Stimulated activated naive CD8-positive, alpha-beta T cell treated with anti-CD3 and anti-CD28 coated beads, Interleukin-15, Interleukin-2, amounts not matched to agents 100 U/mL and 50 U/mL, for 24 hours (primary cell): ENCODE results near the gene COG6.

ENCODE experiments used
- ATAC-seq: fragments of 150-1000 bp; cut with Tn5 transposase; one replicate; pipeline ENCODE4 v1.10.0; 2021
- DNase-seq: peaks from one replicate; pipeline ENCODE4 v3.0.0; 2021

The COG6 gene

GRCh38 chr13:39655569-39656324 is at the start of gene COG6:
Gene COG6, plus strand, starts transcription at chr13:39655662. Its CDS starts 65 bp downstream, at chr13:39655727.
- DNase-seq (peak; percentile 96), ATAC-seq (peak; percentile 96)

DNA sequence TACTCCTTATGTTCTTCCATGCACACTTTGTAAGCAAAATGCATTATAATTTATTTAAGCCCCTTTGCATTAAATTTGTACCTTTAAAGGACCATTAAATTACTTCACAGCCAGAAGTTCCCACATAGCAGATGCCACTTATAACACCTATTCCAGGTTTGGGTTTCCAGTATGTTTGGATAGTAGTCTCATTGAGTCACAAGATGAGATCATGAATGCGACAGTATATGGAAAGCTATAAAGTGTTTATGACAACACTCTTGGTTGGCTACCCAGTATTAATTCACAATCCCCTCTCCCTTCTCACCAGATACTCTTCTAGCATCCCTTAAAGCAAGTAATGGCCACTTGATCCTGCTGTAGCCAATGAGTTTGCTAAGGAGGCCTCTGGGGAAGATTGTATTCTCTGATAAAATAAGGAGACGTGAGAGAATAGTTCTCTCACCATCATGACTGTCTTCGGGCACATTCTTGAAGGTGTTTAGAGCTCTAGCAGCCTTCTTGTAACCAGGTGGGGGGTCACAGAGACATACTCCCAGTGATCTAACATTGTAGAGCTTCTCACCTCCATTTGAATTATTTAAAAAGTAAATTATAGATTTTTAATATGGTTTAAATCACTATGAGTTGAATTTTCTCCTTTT is 49.7 kb upstream of the COG6 start:
- ATAC-seq (no peak), DNase-seq (no peak)

DNA sequence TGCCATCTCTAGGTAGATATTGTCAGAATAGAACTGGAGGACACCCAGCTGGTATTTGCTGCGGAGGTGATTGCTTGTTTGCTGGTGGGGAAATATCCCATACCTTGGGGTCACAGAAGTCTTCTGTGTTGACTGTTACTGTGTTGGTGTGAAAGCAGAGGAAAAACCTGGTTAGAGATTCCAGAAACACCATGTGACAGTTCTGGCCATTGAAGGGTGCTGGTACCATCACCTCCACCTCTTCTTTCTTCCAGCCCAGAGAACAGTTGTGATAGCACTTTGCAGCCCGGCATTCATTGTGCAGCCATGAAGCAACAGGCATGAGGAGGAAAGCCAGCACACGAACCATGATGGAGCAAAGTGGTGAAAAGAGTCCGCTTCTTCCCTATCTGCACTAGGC is 47.6 kb upstream of the COG6 start:
- ATAC-seq (no peak), DNase-seq (no peak)

- no peak for ATAC-seq
- DNase-seq, result peak; percentile 61
Observed at GRCh38 chr13:39612023-39612637, 43.3 kb upstream of the COG6 start.

- peak; percentile 37 for DNase-seq
- peak; percentile 68 for ATAC-seq
Observed at GRCh38 chr13:39616087-39616694, 39.3 kb upstream of the COG6 start.

DNA sequence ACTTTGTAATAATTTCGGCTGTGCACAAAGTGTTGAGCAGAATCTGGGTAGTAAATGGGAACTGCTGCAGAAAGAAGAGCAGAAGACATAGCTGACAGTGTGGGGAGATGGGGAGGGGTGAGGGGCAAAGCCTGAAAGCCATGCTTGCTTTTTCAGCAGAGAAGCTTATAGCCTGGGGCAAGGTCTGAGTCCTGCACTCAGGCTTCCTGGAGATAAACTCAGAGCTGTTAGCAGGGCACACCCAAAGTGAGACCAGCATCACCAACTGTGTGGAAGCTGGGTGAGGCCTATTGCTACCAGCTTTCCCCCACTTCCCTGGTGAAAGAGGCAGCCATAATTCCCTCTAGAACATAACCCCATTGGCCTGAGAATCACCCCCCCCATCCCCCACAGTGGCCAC is 36.9 kb upstream of the COG6 start:
- DNase-seq (no peak), ATAC-seq (no peak)

DNA sequence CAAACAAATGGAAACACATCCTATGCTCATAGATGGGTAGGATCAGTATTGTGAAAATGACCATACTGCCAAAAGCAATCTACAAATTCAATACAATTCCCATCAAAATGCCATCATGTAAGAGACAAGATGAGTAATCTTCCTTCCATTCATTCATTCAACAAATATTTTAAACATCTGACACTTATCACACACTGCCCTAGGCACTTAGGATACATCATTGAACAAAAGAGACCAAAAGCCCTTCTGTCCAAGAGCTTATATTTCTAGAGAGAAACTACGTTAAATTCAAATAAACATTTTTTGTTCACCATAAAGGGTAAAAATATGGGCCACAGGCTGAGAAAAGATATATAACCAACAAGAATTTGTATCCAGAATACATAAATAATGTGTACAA is 32.0 kb upstream of the COG6 start:
- no peak for DNase-seq
- ATAC-seq, result no peak

DNA sequence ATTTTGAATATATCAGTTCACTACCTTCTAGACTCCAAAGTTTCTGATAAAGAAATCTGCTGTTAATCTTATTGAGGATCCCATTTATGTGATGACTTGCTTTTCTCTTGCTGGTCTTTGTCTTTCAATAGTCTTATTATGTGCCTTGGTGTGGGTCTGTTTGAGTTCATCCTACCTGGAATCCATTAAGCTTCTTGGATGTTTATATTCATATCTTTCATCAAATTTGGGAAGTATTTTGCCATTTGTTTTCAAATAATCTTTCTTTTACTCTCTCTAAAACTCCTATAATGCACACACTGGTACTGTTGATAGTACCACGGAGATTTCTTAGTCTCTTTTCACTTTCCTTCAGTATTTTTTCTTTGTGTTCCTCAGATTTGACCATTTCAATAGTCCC is 24.2 kb upstream of the COG6 start:
- ATAC-seq (no peak), DNase-seq (no peak)

GRCh38 chr13:39632994-39633393 is 22.5 kb upstream of the COG6 start:
- DNase-seq, result no peak
- ATAC-seq, result no peak

DNA sequence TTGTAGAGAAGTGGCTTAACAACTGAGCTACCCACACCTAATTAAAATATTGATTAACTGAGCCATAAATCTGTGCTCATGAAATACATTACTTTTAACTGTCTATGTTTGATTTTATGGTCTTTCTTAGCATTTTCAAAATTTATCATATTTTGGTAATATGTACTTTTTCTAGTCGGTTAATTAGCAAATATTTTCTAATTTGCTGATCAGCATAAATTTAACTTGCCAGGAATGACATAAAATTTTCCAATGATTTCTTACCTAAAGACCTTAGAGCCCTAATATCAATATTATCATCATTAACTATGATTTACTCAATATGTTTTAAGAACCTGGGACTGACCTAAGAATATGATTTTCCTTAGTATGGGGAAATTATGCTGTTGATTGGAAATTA is 19.9 kb upstream of the COG6 start:
- DNase-seq (no peak), ATAC-seq (no peak)

DNA sequence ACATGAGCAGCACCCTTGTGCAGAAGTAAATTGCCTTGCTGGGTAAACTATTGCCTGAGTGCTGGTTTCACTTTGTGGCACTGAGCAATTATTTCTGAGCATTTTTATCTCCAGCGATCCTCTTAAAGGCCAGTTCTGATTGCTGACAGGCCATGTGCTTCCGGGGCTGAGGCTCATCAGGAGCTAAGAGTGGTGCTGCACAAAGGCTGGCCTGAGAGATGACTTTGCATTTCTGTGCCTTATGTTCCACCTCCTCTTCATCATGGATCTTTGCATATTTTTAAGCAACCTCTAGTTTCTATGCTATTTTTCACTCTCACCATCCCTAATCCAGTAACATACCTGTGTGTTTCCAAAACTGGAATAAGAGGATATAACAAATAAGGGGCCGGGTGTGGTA is 17.6 kb upstream of the COG6 start:
- ATAC-seq, result no peak
- no peak for DNase-seq

DNA sequence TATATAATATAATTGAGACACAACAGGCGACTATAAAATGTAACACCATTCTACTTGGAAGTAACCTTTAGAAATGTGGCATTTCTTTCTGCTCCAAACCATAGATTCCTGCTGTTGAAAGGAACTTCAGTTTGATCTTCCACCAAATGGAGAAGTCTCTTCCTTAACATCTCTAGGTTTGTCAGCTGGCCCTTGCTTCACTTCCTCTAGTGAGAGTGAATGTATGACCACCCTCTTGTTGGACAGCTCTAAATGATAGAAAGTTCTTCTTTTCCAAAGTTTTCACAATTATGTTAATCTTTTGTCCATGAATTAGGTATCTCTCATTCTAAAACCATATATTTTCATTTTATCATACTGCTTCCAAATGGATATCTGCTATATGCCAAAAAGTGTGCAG is 13.8 kb upstream of the COG6 start:
- ATAC-seq (no peak), DNase-seq (no peak)

GRCh38 chr13:39646122-39646521 is 9.3 kb upstream of the COG6 start:
- DNase-seq (no peak), ATAC-seq (no peak)

GRCh38 chr13:39655041-39655568 is 357 bp upstream of the COG6 start:
- DNase-seq, result no peak
- ATAC-seq, result no peak

GRCh38 chr13:39656325-39656677 is 839 bp downstream of the COG6 start:
- no peak for DNase-seq
- no peak for ATAC-seq

GRCh38 chr13:39663508-39663907 is 8.0 kb downstream of the COG6 start:
- DNase-seq (no peak), ATAC-seq (no peak)

DNA sequence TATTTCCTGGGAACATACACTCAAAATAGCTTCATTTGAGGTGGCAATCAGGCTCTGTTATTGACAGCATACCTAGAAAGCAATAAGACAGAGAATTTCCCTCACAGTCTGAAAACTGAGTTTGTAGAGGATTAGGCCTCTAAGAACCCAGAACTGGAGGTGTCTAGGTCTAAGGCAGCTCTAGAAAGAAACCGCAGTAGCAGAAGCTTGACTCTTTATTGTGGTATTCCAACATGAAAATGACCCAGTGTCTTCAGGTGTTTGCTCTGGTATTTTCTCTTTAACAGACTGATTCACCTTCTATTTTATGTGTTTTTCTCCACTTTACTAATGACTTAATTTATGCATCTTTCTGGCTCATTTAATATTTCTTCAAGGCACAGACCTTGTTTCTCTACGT is 8.5 kb downstream of the COG6 start:
- no peak for ATAC-seq
- DNase-seq, result no peak

DNA sequence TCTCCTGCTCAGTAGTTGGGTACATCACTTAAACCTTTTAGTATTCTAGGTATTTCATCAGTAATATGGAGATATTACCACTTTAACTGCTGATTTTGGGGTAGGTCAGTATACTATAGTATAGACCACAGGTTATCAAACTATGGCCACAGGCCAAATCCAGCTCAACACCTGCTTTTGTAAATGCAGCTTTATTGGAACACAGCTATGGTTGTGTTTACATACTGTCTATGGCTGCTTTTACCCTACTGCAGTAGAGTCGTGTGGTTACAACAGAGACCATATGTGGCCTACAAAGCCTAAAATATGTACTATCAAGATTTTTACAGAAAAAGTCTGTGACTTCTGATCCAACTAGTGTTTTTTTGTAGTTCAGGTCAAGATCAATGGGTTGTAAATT is 10.3 kb downstream of the COG6 start:
- ATAC-seq, result no peak

DNA sequence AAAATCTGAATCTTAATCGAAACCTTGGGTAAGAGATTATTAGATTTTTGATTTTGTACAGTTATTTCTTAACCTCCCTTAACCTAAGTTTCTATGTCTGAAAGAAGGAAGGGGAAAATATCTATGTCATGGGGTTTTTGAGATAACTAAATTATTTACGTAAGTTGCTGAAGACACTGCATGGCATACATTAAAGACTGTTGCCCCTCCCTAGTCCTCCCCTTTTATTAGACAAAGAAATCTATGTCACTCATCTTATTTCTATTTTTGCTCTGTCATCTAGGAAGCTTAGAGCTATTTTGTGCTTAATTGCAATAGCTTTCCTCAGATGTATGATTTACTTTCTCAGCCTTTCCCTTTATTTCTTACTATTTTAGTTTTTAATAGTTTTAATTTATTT is 15.0 kb downstream of the COG6 start:
- no peak for DNase-seq
- no peak for ATAC-seq

More for the DNA sequence above, 10.3 kb downstream of the COG6 start:
- DNase-seq, result no peak

DNA sequence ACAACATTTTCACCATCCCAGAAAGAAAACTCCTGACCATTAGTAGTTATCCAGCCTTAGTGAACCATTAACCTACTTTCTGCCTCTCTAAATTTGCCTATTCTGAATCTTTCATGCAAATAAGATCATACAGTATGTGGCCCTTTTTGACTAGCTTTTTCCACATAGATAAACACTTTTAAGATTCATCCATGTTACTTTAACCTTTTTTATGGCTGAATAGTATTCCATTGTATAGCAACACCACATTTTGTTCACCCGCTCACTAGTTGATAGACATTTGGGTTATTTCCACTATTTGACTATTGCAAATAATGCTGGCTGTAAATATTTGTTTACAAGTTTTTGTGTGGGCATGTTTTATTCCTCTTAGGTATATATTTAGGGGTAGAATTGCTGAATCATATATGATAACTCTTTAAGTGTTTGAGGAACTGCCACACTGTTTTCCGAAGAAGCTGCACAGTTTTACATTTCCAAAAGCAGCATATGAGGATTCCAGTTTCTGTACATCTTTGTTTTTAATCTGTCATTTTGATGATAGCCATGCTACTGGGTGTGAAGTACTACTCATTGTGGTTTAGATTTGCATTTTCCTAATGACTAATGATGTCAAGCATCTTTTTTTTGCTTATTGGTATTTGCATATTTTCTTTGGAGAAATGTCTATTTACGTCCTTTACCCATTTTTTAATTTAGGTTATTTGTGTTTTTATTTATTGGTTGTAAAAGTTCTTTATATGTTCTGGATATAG is 17.1 kb downstream of the COG6 start:
- ATAC-seq (peak; percentile 40), DNase-seq (no peak)

GRCh38 chr13:39675904-39676303 is 20.4 kb downstream of the COG6 start:
- DNase-seq (no peak), ATAC-seq (no peak)

DNA sequence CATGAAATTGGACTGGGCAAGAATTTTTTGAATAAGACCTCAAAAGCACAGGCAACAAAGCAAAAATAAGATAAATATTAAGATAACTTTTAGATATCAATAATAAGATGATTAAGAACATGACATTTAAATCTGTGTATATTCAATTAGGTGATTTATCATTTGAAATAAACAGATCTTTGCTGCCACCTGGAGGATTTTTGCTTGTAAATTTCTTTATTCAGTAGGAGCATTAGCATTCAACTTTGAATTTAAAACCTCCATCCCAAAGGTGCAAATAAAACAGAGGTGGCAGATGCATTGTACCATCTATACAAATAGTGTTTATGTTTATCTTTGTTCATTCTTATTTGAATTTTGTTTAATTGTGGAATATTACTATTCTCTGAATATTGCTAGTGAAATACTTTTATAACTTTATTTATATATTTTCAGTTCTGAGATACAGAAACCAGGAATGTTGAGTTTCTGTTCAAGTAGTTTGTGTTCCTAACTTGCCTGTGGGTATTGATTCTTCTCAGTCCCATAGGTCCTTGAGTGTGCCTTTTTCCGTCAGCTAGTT is 20.9 kb downstream of the COG6 start:
- DNase-seq, result no peak

More for the DNA sequence above, 20.9 kb downstream of the COG6 start:
- ATAC-seq, result no peak
